Dermis blood vessel endothelial cell (primary cell): ENCODE data around the gene DIAPH3. TPM values are rescaled to one million over a fixed set of nuclear protein-coding genes. Genes with fewer than 3 reads are reported as not detected.

Source experiments
- DNase-seq: peaks from one replicate; pipeline ENCODE4 v3.0.0; 2010
- total RNA-seq: library from RNA; depleted of rRNA; stranded (reverse); fragments of >200 nt; gene quantifications from 2 replicates; pipeline ENCODE4 v1.2.3, GENCODE V29; 2014

The DIAPH3 gene
- total RNA-seq, 1 donor from 2014 or later, result 8.7 TPM

DNA sequence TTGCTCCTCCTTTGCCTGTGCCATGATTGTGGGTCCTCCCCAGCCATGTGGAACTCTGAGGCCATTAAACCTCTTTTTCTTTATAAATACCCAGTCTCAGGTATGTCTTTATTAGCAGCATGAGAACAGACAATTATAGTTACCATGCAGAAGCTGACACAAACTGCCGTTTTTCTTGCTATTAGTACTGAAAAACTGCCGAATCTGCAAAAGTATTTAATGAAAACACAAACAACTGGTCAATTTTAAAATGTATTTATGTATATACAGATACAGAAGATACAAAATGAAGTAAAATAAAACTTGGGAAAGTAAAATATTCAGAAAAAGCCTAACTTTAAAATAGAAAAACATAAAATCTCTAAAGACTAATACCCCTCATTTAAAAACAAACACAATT lies 206.3 kb downstream of the DIAPH3 start:
- DNase-seq, result no peak

DNA sequence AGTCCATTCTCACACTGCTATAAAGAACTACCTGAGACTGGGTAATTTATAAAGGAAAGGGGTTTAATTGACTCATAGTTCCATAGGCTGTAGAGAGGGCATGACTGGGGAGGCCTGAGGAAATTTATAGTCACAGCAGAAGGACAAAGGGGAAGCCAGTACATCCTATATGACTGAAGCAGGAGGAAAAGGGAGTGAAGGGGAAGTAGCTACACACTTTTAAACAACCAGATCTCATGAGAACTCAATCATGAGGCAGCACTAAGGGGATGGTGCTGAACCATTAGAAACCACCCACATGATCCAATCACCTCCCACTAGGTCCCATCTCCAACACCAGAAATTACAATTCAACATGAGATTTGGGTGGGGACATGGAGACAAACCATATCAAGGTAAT lies 209.1 kb downstream of the DIAPH3 start:
- no peak for DNase-seq

DNA sequence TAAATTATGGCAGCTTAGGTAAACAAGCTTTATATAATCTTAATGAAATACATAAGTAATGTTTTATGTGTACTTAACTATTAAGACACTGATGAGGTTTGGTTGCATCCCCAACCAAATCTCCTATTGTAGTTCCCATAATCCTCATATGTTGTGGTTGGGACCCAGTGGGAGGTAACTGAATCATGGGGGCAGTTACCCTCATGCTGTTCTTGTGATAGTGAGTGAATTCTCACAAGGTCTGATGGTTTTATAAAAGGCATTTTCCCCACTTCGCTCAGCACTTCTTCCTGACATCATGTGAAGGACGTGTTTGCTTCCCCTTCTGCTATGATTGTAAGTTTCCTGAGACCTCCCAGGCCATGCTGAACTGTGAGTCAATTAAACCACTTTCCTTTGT lies 212.7 kb downstream of the DIAPH3 start:
- DNase-seq, result peak; percentile 5

DNA sequence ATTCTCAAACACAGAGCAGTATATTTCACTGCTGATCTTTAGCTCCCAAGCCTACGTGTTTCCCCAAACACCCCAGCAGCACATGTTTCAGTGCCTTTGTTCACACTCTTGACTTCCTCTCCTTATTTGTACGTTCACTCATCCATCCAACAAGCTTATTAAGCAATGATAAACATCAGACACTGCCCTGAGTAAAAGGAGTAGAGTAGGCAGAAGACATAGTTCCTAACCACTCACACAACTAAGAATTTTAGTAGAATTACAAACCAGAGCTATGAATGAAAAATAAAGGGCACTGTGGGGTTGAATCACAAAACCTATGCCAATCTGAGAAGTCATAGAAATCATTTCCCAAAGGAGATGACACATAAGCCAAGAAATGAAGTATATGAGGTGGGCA lies 213.5 kb downstream of the DIAPH3 start:
- DNase-seq, result no peak

DNA sequence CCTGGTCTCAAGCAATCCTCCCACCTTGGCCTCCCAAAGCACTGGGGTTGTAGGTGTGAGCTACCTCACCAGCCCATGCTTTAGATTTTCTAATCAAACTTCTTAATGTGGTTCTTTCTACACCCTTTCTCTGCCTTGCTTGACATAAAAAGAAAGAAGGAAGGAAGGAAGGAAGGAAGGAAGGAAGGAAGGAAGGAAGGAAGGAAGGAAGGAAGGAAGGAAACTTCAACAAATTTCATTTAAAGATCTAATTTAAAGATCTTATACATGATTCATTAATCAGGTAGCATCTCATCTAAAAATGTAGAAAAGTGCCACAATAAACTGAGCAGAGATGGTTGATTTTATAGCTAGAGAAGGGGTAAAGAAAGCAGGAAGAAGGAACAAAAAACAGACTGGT lies 215.0 kb downstream of the DIAPH3 start:
- DNase-seq, result no peak

DNA sequence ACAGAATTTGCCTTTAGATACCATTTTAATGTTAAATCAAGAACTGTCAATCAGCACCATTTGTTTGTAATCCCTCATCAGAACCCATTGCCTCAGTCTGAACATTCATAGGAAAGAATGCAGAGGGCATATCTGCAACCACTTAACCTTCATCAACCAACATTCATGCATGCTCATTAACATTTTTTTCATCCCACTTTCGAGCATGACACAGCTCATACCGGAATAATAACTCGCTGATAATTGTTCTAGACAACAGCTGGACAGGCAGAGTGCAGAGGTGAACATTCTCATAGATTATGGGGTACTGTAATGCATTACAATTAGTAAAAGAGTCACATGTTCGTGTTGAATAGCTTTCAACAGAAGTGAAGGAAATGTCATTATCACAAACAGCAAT lies 216.8 kb downstream of the DIAPH3 start:
- DNase-seq, result peak; percentile 66

DNA sequence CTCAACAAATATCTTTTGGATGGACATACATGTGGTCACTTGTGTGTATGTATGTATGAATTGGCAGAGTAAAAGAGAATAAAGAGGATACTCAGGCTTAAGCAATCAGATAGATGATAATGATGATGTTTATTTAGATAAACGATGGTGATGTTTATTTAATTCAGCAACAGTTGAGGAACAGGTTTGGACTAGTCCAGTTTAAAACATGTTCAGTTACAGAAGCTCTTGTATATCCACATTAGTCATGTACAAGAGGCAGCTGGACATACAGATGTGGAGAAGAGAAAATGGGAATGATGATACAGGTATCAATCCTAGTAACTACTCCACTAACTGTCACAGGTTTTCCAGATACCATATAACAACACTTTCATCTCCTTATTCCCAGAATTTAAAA lies 232.1 kb downstream of the DIAPH3 start:
- DNase-seq, result no peak

DNA sequence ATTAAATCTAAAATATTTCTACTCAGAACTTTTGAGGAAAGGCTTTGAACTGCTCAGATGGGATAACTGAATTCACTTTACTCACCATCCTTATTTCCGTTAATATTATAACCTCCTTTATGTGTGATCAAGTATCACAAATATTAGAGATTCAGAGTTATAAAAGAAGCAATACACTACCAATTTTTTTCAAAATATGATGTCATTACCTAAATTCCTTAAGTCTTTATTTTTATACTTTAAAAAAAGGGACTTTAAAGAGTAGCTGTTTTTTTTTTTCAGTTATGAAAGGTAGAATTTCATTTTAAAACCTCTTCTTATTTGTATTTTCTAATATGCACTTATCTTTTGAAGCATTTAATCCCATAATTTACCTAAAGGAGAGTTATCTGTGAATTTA lies 239.5 kb downstream of the DIAPH3 start:
- no peak for DNase-seq

DNA sequence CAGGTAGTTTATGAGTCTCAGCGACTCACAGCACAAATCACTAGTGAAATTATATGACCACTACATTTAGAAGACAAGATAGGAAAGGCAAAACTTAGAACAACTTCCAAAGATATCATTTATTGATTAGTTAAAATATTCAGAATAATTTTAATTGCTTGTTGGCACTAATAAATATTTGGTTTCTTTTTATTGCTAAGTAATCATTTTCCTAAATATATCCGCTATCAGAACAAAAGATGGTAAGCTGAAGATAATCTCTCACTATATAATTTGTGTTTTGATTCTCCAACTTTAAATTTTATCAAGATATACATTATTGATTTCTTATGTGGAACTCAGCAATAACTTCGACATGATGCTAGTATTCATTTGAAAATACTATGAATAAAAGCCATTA lies 248.5 kb downstream of the DIAPH3 start:
- DNase-seq, result no peak

DNA sequence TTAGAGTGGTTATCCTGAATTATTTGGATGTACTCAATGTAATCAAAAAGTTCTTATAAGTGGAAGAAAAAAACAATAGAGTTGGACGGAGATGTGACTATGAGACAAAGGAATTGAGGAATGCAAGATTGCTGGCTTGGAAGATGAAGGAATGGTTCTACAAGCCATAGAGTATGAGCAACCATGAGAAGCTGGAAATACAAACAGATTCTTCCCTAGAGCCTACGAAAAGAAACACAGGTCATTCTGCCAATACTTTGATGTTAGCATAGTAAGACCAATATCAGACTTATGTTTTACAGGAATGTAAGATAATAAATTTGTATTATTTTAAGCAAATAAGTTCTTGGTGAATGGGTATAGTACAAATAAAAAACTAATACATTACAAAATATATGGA lies 249.2 kb downstream of the DIAPH3 start:
- no peak for DNase-seq

DNA sequence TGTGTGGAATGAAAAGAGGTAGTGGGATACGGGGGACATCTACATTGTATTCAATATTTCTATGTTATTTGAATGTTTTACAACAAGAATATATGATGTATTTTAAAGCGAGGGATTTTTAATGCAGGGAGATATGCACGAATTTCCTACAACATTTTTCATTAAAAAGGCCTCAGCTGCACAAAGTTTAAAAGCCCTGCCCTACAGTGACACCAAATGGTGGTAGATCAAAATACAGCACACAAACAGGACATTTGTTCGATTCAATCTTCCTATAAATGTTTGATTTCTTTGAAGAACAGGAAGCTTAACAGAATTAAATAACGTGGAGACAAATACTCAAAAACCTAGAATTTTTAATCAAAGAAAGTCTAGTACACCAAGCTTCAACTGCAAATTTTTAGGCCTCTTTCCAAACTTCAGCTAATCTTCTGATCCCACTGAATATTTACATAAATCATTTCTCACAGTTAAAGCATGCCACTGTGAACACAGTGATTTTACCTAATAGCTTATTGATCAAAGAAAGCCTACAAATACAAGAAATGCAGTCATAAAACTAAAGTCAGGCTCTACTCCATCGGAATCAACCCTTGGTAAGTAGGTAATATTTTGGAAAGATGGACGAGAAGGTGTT lies 257.2 kb downstream of the DIAPH3 start:
- peak; percentile 66 for DNase-seq

DNA sequence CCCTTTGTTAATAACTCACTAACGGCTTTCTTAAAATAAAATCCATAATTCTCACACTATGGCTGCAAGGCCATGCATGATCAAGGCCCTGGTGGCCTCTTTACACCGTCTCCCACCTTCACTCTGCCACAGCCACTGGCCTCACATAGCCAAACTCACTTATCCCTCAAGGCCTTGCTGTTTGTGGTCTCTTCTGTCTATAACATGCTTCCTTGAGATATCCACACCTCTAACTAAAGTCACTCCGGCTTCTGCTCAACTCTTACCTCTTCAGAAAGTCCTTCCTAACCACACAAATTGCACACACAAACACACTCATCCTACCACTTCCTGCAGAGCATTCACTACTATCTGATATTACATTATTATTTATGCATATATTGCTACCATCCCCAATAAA lies 262.5 kb downstream of the DIAPH3 start:
- DNase-seq, result no peak

DNA sequence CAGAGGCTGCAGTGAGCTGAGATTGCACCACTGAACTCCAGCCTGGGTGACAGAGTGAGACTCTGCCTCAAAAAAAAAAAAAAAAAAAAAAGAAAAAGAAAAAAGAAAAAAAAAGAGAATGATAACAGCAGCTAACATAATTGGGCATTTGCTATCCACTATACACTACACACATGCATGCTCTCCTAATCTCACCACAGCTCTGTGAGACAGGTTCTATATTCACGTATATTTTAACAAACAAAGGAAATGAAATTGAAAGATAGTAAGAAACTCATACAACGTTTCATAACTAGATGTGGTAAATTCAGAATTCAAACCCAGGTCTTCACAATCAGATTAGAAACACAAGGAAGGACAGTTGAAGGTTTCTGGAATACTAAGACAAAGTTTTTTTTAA lies 265.7 kb downstream of the DIAPH3 start:
- DNase-seq, result no peak

DNA sequence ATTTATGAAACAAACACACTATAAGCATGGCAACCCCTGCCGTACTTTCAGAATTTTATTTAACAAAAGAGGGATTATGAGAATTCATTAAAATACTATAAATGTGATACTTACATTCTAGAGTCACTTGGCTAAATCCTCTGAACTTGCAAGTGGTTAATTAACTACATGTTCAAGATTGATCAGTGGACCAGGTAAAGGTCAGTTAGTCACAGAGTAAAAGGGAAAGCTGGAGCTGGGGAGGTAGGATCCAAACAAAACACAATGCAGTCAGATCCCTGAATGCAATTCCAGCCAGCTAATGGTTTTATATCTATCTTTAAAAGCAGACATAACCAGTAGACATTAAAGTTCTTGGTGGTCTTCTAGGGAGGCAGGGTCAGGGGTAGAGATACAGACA lies 270.5 kb downstream of the DIAPH3 start:
- DNase-seq, result no peak

DNA sequence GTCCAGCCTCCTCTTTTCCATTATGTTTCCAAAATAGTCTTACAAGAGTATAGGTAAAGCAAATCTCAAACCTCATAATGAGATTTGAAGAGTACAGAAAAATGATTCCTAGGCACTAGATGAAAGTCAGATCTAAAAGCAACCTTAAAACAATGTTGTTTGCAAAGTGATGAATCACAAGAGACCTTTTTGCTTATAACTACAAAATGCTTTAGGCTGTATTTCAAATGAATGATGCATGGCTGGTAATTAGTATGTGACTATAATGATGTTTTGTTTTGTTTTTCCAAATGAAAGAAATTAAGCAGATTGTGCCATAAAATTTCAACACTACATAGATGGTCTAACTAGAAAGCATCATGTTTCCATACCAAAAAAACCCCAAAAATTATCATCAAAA lies 272.7 kb downstream of the DIAPH3 start:
- DNase-seq, result no peak

DNA sequence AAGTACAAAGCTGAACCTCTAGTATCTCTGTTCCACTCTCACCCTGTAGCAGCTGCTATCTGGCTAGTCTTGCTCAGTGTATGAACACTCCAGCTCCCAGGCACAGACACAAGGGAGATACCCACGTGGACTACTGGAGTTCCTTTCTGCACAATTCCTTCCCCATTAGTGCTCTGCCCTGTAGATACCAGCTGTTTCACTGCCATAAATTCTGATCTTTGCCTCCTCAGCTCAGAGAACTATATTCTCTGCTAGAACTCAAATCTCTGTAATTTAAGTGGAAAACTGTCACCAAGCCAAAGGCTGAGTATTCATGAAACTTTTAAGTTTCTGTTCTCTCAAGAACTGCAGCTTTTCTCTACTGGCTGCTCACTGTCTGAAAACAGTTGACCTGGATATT lies 273.7 kb downstream of the DIAPH3 start:
- DNase-seq, result no peak

DNA sequence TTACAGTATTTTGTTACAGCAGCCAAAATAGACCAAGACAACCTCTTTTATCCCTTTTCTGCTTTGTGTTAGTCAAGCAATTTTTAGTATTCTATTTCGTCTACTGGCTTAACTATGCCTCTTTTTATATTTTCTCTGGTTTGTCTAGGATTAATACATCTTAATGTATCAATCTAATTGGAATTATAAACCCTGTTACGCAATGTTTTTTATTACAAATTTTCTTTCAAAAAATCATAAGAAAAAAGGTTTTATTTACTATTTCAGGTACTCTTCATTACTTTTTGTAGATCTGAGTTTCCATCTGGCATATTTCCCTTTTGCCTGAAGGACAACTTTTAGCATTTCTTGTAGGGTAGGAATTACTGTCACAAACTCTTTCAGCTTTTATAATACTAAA lies 275.3 kb downstream of the DIAPH3 start:
- no peak for DNase-seq

DNA sequence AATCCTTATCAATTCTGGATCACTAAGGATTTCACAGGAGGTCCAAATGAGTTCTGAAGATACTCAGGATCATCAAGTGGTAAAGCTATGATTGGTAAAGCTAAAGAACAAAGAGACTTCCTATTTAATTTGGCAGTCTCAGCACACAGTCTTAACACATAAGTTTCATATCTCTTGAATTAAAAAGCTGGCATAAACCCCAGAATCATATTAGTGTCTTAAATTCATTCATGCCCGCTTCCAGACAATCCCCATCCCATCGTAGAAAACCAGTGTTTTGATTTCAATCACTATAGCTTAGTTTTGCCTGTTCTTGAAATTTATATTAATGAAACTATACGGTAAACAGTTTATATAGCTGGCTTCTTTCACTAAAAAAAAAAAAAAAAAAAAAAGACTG lies 278.7 kb downstream of the DIAPH3 start:
- no peak for DNase-seq

DNA sequence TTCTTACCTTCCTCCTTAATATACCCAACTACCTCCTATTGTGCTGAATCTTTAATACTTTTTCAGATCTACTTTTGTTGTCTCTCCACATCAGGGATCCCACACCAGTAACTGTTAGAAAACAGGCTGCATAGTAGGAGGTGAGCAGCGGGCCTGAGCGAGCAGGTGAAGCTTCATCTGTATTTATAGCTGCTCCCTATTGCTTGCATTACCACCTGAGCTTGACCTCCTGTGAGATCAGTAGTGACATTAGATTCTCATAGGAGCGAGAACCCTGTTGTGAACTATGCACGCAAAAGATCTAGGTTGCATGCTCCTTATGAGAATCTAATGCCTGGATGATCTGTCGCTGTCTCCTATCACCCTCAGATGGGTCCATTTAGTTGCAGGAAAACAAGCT lies 279.8 kb downstream of the DIAPH3 start:
- DNase-seq, result no peak

DNA sequence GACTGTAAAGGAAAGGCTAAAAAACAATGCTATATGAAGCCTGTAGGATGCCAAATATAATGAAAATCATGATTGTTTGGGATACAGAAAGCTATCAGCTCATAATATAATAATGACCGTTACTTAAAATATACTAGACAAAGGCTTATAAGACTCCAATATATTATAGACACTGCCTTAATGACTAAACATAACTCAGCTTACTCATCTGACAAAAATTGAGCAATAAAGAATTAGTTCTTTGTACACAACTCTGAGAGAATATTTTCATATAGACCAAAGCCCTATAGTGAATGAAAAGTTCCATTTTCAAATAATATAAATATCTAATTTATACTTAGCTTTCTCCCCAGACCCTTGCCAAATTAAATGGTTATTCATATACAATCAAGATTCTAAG lies 283.3 kb downstream of the DIAPH3 start:
- no peak for DNase-seq

DNA sequence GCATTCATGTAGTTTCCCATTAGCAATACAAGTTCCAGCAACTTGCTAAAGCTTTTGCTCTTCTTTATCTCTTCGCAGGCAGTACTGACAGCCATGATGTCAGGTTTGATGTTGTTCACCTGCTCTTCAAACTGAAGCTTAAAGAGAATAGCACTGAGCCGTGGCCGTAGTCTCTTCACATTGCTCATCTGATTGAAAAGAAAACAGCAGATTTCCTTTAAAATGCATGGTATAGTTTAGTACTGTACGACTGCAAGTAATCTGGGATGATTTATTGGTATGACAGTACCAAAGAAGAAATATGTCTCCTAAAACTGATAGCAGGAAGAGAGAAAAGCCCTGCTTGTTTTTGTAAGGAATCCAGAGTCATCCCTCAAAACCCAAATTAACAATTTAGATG lies 284.4 kb downstream of the DIAPH3 start:
- no peak for DNase-seq

DNA sequence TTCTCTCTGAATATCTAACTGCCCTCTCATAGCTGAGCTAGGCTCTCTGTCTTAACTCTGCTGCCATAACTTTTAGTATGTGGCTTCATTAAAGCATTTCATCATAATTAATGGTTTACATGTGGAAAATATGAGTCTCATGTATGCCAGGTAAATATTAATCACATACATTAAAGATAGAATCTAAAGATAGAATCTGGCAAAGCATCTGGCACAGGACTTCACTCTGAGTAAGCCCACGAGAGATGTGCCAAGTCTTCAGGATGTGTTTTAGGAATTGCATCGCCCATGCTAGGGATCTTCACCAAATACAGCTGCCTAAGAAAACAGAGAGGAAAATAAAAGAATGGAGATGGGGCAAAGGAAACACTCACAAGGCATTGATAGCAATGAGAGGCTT lies 285.8 kb downstream of the DIAPH3 start:
- DNase-seq, result no peak

DNA sequence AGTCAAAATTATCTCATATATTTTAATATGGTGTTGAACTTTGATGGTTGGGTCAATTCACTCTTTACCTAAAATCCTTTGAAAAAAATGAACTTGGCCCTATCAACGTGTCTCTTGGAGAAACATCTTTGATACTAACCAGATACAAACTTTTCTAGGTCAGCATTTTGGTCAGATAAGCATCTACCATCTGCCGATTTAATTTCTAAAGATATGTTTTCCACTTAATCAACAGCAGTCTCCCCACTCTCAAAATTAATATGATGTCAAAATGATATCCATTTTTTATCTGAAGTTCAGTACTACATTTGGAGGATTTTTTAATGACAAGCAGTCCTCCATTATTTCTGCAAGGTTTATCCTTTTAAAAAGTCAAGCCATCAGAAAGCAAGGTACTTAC lies 288.8 kb downstream of the DIAPH3 start:
- DNase-seq, result no peak

DNA sequence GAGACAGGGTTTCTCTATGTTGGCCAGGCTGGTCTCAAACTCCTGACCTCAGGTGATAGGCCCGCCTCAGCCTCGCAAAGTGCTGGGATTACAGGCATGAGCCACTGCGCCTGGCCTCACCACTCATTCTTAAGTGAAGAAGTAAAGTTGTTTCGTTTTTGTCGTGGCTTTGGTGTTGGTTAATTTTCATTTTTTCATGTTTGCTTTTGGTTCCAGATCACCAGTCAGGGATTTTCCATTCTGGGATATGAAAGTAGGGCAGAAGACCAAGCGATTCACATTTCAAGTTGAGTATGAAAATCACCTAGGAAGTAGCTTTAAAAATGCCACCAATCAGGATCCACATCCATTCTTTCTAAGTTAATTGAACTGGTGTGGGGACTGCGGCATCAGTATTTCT lies 289.9 kb downstream of the DIAPH3 start:
- no peak for DNase-seq

DNA sequence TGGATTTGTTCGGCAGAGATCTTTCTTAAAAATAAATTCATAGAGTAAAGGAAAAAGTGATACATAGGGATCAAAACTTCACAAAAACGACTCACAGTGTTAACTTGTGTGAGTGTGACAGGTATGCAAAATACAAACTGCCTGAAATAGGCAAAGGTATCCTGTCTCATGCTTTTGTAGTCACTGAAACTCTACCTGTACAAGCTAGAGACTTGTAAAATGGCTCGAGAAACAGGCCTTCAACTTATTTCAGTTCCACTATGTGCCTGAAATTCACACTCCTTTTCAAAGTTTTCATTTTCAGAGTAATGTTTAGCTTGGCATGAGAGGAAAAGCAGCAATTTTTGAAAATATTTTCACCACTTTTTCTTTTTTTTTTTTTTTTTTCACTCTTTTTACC lies 290.4 kb downstream of the DIAPH3 start:
- no peak for DNase-seq

DNA sequence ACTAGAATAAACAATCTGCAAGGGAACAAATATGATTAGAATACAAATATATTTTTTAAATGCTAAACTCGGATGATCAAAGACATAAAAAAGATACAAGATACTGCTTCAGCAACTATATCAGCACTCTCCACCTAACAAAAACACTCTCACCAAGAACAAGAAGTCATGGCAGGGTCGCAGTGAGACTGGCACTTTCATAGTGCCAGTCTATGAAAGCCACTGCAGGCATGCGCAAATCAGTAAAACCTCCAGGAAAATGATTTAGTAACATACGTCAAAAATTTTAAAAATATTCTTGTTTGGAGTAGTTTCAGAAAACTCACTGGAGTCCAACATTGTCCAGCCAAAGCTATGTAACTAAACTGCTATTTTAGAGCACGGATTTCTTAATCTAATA lies 295.9 kb downstream of the DIAPH3 start:
- no peak for DNase-seq
